ENCODE data around the gene GJB2. TPM values are rescaled to one million over a fixed set of nuclear protein-coding genes. Genes with fewer than 3 reads are reported as not detected.
"Not testable (repeated sequence)": the region's sequence is repeated elsewhere in the genome, so short reads cannot be mapped to it uniquely, and the experiment has no call there.

GJB2 gene
- total RNA-seq, 1 donor from 2014 or later, result not detected

- DNase-seq (ENCODE audit: low read depth, low spot score), result no peak
These were observed 24.3 kb downstream of the GJB2 start for GRCh38 chr13:20168396-20168795.

- DNase-seq (ENCODE audit: low read depth, low spot score), result no peak
These were observed 27.1 kb downstream of the GJB2 start for GRCh38 chr13:20165417-20166257.

GRCh38 chr13:20161951-20162300 lies 30.8 kb downstream of the GJB2 start:
- no peak for DNase-seq (ENCODE audit: low read depth, low spot score)

GRCh38 chr13:20161275-20161950 lies 31.3 kb downstream of the GJB2 start:
- DNase-seq (ENCODE audit: low read depth, low spot score), result no peak

- DNase-seq (ENCODE audit: low read depth, low spot score), result no peak
These were observed 32.1 kb downstream of the GJB2 start, which contains the start of gene GJA3 for GRCh38 chr13:20160306-20161274. TSS of gene GJA3 (minus strand) at chr13:20161052. CDS start at chr13:20143288, 17,764 bp downstream.

- no peak for DNase-seq (ENCODE audit: low read depth, low spot score)
These were observed 33.0 kb downstream of the GJB2 start for GRCh38 chr13:20159646-20160305.

- no peak for DNase-seq (ENCODE audit: low read depth, low spot score)
These were observed 35.5 kb downstream of the GJB2 start for GRCh38 chr13:20157151-20157796.

- DNase-seq (ENCODE audit: low read depth, low spot score), result no peak
These were observed 36.0 kb downstream of the GJB2 start for GRCh38 chr13:20156702-20157101.

GRCh38 chr13:20153290-20153689 lies 39.4 kb downstream of the GJB2 start:
- DNase-seq (ENCODE audit: low read depth, low spot score), result not testable (repeated sequence)

- no peak for DNase-seq (ENCODE audit: low read depth, low spot score)
These were observed 41.1 kb downstream of the GJB2 start for GRCh38 chr13:20151612-20152011.

GRCh38 chr13:20151016-20151415 lies 41.7 kb downstream of the GJB2 start:
- DNase-seq (ENCODE audit: low read depth, low spot score), result no peak

- DNase-seq (ENCODE audit: low read depth, low spot score), result no peak
These were observed 42.2 kb downstream of the GJB2 start for GRCh38 chr13:20150561-20150960.

- no peak for DNase-seq (ENCODE audit: low read depth, low spot score)
These were observed 43.0 kb downstream of the GJB2 start for GRCh38 chr13:20149762-20150161.

GRCh38 chr13:20148501-20149183 lies 44.1 kb downstream of the GJB2 start:
- DNase-seq (ENCODE audit: low read depth, low spot score), result no peak

GRCh38 chr13:20146381-20146780 lies 46.4 kb downstream of the GJB2 start:
- no peak for DNase-seq (ENCODE audit: low read depth, low spot score)

- DNase-seq (ENCODE audit: low read depth, low spot score), result no peak
These were observed 47.2 kb downstream of the GJB2 start for GRCh38 chr13:20145521-20145920.

GRCh38 chr13:20144141-20144850 lies 48.4 kb downstream of the GJB2 start:
- DNase-seq (ENCODE audit: low read depth, low spot score), result no peak

- no peak for DNase-seq (ENCODE audit: low read depth, low spot score)
These were observed 49.7 kb downstream of the GJB2 start for GRCh38 chr13:20142927-20143480.
